GM13976 (cell line): ENCODE data around the gene ABHD6.
"Not testable (repeated sequence)": the region's sequence is repeated elsewhere in the genome, so short reads cannot be mapped to it uniquely, and the experiment has no call there.

ENCODE experiments used
- DNase-seq: peaks from one replicate; pipeline ENCODE4 v3.0.0; 2012; ENCODE audit warnings: low spot score
- CTCF ChIP-seq: IDR thresholded peaks from 2 replicates; pipeline ENCODE4 v1.5.1; 2012; ENCODE audit warnings: borderline replicate concordance, mild to moderate bottlenecking; ENCODE audit not compliant: insufficient read depth; ENCODE audit errors: extremely low read depth, missing control alignments, control extremely low read depth
- in situ Hi-C: fragments of 300-500 bp; cut with MboI; formaldehyde crosslinking; loops from one replicate; pipeline ENCODE4 v1.12.0; 2022; ENCODE audit warnings: low sequenced_read_pairs, mixed read lengths, inconsistent platforms; ENCODE audit not compliant: unreplicated experiment

Gene ABHD6

GRCh38 chr3:58333206-58334012 is 95.8 kb downstream of the ABHD6 start:
- in situ Hi-C loops = no loop called here
- peak; percentile 46 for TF ChIP-seq CTCF
- peak; percentile 75 for DNase-seq

- DNase-seq = no peak
- TF ChIP-seq CTCF = no peak
- in situ Hi-C loops = no loop called here
These were observed 96.4 kb downstream of the ABHD6 start for GRCh38 chr3:58334013-58334321.

GRCh38 chr3:58334506-58334884 is 96.9 kb downstream of the ABHD6 start:
- in situ Hi-C loops = no loop called here
- no peak for TF ChIP-seq CTCF
- no peak for DNase-seq

GRCh38 chr3:58335652-58335947 is 98.0 kb downstream of the ABHD6 start:
- in situ Hi-C loops = no loop called here

GRCh38 chr3:58336135-58336882 is 98.7 kb downstream of the ABHD6 start:
- no peak for TF ChIP-seq CTCF
- no peak for DNase-seq
- in situ Hi-C loops = no loop called here

More at GRCh38 chr3:58335652-58335947, 98.0 kb downstream of the ABHD6 start:
- no peak for TF ChIP-seq CTCF
- DNase-seq = no peak

GRCh38 chr3:58337190-58337589 is 99.6 kb downstream of the ABHD6 start:
- no peak for DNase-seq
- in situ Hi-C loops = no loop called here
- TF ChIP-seq CTCF = no peak

GRCh38 chr3:58339146-58339545 is 101.6 kb downstream of the ABHD6 start:
- DNase-seq, in situ Hi-C loops: not testable (repeated sequence)
